AG09309 (cell line): ENCODE results near the gene GNAZ.
A peak's percentile ranks its signal among the peaks of the same experiment; 100 is the strongest.

ENCODE experiments used
- DNase-seq: peaks from one replicate; pipeline ENCODE4 v3.0.0-alpha.2; 2010; ENCODE audit warnings: low read depth
- H3K4me3 ChIP-seq: 2 replicates; pipeline ENCODE4 v1.5.1; 2011; ENCODE audit warnings: mild to moderate bottlenecking, low read depth, low read length, moderate library complexity; ENCODE audit not compliant: control insufficient read depth
- TF ChIP-seq, protein P1 (sequence below): IDR thresholded peaks from 2 replicates; pipeline ENCODE4 v1.5.1; 2011; ENCODE audit warnings: mild to moderate bottlenecking, low read depth, low read length, inconsistent platforms; ENCODE audit not compliant: insufficient read depth, control insufficient read depth; ENCODE audit errors: missing control alignments

Gene GNAZ

DNA sequence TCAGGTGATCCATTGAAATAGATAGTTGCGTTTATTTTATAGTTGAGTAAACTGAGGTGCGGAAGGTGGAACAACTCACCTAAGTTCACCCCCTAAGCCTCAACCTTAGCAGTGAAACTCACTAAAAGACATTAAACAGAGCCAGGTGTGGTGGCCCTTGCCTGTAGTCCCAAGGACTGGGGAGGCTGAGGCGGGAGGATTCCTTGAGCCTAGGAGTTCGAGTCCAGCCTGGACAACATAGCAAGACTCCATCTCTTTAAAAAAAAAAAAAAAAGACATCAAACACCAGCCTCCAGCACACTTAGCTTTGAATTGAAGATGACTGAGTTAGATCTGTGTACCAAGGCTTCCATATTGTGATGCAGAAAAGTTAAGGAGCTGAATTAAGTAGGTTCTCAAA lies 74.1 kb downstream of the GNAZ start:
- TF ChIP-seq, protein P1, sequence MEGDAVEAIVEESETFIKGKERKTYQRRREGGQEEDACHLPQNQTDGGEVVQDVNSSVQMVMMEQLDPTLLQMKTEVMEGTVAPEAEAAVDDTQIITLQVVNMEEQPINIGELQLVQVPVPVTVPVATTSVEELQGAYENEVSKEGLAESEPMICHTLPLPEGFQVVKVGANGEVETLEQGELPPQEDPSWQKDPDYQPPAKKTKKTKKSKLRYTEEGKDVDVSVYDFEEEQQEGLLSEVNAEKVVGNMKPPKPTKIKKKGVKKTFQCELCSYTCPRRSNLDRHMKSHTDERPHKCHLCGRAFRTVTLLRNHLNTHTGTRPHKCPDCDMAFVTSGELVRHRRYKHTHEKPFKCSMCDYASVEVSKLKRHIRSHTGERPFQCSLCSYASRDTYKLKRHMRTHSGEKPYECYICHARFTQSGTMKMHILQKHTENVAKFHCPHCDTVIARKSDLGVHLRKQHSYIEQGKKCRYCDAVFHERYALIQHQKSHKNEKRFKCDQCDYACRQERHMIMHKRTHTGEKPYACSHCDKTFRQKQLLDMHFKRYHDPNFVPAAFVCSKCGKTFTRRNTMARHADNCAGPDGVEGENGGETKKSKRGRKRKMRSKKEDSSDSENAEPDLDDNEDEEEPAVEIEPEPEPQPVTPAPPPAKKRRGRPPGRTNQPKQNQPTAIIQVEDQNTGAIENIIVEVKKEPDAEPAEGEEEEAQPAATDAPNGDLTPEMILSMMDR: no peak
- DNase-seq: no peak
- no peak overlapping the region for H3K4me3 ChIP-seq

DNA sequence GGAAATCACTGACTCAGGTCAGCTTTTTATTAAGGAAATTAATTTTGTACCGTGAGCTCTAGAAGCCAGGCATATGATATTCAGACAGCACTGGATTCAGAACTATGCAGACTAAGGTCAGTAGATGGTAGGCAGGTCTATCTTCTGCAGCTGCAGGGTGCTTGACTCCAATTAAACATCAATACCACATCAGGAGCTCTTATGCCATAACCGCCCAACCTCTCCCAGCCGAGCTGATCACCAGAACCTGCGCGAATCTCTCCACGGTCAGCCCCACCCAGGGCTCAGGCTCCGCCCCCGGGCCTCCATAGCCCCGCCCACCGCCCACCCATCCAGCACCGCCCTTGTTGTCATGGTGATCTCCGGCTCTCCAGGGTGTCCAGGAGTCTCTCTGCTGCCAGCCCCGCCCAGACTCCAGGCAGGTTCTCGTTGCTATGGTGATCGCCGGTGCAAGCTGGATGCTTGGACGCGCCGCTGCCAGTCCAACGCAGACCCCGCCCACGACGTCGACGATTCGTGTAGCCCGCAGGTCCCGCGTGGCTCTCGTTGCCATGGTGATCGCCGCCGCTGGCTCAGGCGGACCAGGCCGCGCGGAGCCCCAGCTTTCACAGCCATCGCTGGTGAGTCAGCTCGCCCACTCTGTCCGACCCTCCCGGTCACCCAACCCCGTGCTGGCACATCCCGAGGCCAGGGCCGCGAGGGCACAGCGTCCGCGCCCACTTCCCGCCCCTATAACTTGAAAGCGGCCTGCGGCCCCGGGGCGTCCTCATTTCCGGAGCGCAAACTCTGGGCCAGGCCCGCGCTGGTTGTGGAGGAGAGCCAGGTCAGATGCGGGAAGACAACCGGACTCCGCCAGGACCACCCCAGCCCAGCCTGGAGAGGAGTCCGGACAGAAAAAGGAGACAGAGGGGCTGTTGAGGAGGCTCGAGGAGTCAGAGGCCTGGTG lies 74.9 kb downstream of the GNAZ start, which contains the start of gene RAB36:
Gene RAB36, plus strand, starts transcription at position 546 of the 946 bp plus-strand sequence. CDS start 1,140 bp downstream, outside the sequence.
- TF ChIP-seq, protein P1: no peak
- DNase-seq: peak; percentile 93
- peak within 1 kb of the TSS; percentile 81 for H3K4me3 ChIP-seq

DNA sequence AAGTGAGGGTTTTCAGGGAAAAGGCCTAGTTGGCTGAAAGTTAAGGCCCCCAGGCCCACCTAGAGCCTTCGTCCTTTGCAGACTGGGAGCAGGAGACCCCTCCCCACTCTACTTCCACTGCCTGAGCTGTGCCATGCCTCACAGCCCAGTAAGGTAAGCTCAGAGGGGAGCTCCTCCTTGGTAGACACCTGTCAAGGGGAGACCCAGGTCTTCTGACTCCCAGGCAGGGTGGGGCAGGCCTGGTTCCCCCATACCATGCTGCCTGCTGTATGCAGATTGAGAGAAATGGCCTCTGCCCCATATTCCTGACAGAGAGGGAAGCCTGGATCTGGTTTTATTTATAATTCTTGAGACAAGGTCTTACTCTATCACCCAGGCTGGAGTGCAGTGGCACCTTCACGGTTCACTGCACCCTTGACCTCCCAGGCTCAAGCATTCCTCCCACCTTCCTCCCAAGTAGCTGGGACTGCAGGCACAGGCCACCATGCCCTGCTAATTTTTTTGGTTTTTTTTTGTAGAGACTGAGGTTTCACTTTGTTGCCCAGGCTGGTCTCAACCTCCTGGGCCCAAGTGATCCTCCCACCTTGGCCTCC lies 75.7 kb downstream of the GNAZ start:
- TF ChIP-seq, protein P1: no peak
- H3K4me3 ChIP-seq: peak overlapping the region; percentile 81
- DNase-seq: no peak

DNA sequence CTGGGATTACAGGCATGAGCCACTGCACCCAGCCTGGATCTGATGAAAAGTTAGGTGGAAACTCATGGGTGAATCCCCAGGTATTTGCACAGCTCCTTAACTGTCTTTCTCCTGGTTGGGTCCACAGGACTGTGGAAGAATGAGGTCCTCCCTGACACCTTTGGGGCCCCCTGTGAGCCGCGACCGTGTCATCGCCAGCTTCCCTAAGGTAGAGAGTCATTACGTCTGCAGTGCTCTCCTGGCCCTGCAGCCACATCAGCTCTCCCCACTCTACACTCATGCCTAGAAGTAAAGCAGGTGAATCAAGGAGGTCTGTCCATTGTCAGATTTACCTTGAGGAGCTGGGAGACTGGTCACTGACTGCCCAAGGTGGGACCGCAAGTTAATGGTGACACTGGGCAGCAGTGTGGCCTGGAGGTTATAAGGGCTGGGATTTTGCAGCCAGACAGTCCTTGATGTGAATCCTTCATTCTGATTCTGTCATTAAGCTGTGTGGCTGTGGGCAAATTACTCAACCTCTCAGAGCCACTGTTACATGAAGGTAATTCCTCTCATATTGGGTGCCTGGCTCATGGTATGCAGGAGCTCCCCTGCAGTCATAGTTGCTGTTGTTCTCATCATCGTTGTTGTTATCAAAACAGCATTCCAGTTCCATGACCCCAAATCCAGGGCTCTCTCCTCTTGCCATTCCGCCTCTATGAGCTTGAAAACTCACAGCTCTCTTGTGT lies 76.3 kb downstream of the GNAZ start:
- H3K4me3 ChIP-seq: no peak overlapping the region
- TF ChIP-seq, protein P1: no peak
- no peak for DNase-seq

DNA sequence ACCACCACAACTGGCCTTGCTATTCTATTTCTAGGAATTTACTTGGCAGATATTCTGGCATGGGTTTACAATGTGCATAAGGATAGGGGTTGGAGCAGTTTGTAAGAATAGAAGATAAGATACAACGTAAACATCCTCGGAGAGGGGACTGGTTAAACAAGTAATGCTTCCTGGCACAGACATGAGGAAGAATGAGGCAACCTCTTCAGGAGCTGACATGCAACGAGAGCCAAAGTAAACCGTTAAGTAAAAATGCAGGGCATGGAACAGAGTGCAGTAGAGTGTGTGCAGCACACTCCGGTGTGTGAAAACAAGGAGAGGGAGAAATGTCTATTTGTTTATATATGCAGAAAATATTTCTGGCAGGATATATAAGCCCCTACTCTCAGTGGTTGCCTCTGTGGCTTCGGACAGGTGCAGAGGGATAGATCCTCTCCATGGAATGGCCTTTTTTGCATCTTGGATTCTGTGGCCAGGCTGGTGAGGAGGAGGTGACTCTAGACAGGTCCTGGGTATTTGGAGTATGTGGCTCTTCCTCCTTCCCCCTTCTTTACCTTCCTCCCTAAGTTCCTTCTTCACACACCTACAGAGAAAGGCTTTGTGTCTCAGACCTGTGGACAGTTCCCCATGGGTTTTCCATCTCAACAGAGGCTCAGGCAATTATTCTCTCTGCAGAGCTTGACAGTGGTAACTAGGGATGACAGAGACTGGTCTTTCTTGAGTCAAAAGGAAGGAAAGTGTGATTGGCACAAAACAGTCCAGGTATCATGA lies 77.5 kb downstream of the GNAZ start:
- TF ChIP-seq, protein P1: no peak
- peak; percentile 10 for DNase-seq
- H3K4me3 ChIP-seq: no peak overlapping the region
